Measurements from ENCODE around the gene STUM.

Gene STUM

GRCh38 chr1:226624526-226624925, 76.0 kb downstream of the STUM start:
- DNase-seq (ENCODE audit: low read depth in 1 of 2, low spot score in 1 of 2), result no peak

GRCh38 chr1:226625326-226625725, 76.8 kb downstream of the STUM start:
- no peak for DNase-seq (ENCODE audit: low read depth in 1 of 2, low spot score in 1 of 2)

- DNase-seq (ENCODE audit: low read depth in 1 of 2, low spot score in 1 of 2), result no peak
These were observed 77.4 kb downstream of the STUM start for GRCh38 chr1:226625832-226626576.

- DNase-seq (ENCODE audit: low read depth in 1 of 2, low spot score in 1 of 2), result peak; percentile 57 to 70
These were observed 78.0 kb downstream of the STUM start for GRCh38 chr1:226626577-226626956.

GRCh38 chr1:226627050-226627755, 78.6 kb downstream of the STUM start:
- DNase-seq (ENCODE audit: low read depth in 1 of 2, low spot score in 1 of 2), result no peak

GRCh38 chr1:226627924-226628611, 79.5 kb downstream of the STUM start:
- no peak for DNase-seq (ENCODE audit: low read depth in 1 of 2, low spot score in 1 of 2)

GRCh38 chr1:226628612-226629155, 80.1 kb downstream of the STUM start:
- no peak for DNase-seq (ENCODE audit: low read depth in 1 of 2, low spot score in 1 of 2)

- DNase-seq (ENCODE audit: low read depth in 1 of 2, low spot score in 1 of 2), result no peak
These were observed 80.8 kb downstream of the STUM start for GRCh38 chr1:226629210-226629895.

- no peak for DNase-seq (ENCODE audit: low read depth in 1 of 2, low spot score in 1 of 2)
These were observed 81.5 kb downstream of the STUM start for GRCh38 chr1:226629896-226630550.

- no peak for DNase-seq (ENCODE audit: low read depth in 1 of 2, low spot score in 1 of 2)
These were observed 82.0 kb downstream of the STUM start for GRCh38 chr1:226630592-226630991.

GRCh38 chr1:226631229-226632000, 82.9 kb downstream of the STUM start:
- DNase-seq (ENCODE audit: low read depth in 1 of 2, low spot score in 1 of 2), result no peak

- DNase-seq (ENCODE audit: low read depth in 1 of 2, low spot score in 1 of 2), result no peak
These were observed 83.8 kb downstream of the STUM start for GRCh38 chr1:226632169-226632879.

- DNase-seq (ENCODE audit: low read depth in 1 of 2, low spot score in 1 of 2), result no peak
These were observed 84.4 kb downstream of the STUM start for GRCh38 chr1:226632922-226633351.

GRCh38 chr1:226633541-226634165, 85.1 kb downstream of the STUM start:
- DNase-seq (ENCODE audit: low read depth in 1 of 2, low spot score in 1 of 2), result no peak

- DNase-seq (ENCODE audit: low read depth in 1 of 2, low spot score in 1 of 2), result peak; percentile 69 to 74
These were observed 85.6 kb downstream of the STUM start for GRCh38 chr1:226634166-226634588.

- no peak for DNase-seq (ENCODE audit: low read depth in 1 of 2, low spot score in 1 of 2)
These were observed 86.2 kb downstream of the STUM start for GRCh38 chr1:226634611-226635246.

- DNase-seq (ENCODE audit: low read depth in 1 of 2, low spot score in 1 of 2), result peak in 1 of 2 donors; percentile 30
These were observed 86.9 kb downstream of the STUM start for GRCh38 chr1:226635456-226635941.

- DNase-seq (ENCODE audit: low read depth in 1 of 2, low spot score in 1 of 2), result no peak
These were observed 88.2 kb downstream of the STUM start for GRCh38 chr1:226636847-226637096.
